D721Med (cell line): ENCODE measurements around the gene HK3.

Experiments
- DNase-seq: peaks from one replicate; pipeline ENCODE4 v3.0.0; 2011; ENCODE audit warnings: low spot score; ENCODE audit not compliant: insufficient read length
- FAIRE-seq: peaks from 2 replicates; lab custom pipeline; 2011; peaks lifted over from hg19 to GRCh38; lab: Jason Lieb, UNC
- TF ChIP-seq, protein P1 (sequence below): IDR thresholded peaks from 2 replicates; pipeline ENCODE4 v1.5.1; 2012; ENCODE audit warnings: mild to moderate bottlenecking, control low read depth; ENCODE audit not compliant: insufficient read depth; ENCODE audit errors: missing control alignments

Gene HK3

DNA sequence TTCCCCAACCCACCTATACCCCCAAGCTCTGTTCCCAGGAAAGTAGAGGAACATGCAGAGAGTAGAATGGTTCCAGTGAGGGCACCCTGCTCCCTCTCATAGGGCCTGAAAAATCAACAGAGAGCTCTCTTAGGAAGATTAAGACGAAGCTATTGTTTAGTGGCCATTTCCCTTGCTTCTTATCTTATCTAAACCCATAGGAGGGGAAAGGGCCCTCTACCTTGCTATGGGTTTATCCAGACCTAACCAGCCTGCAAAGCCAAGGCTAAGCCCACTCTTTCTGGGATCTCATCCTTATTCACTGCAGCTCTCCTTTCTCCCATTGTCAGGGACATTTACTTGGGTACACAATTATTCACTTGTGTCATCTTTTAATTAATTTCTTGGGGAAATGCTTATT is 39.3 kb upstream of the HK3 start:
- DNase-seq, result no peak

DNA sequence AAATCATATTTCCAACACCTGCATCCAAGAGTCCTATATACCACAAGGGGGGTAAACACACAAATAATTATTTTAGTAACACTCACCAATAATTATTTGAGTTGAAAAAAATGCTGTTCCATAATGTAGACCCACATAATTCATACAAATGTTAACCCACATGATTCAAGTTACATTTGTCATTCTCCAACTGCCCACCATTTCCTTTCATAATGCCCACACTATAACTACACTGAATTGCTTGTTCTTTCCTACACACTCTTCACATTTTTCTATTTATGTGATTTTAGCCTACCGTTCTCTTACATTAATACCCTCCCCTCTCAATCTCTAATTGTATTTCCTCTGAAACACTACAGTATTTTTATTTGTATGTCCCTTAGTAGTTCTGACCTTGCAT is 35.9 kb upstream of the HK3 start:
- FAIRE-seq (no peak), DNase-seq (no peak)
- TF ChIP-seq, protein P1, sequence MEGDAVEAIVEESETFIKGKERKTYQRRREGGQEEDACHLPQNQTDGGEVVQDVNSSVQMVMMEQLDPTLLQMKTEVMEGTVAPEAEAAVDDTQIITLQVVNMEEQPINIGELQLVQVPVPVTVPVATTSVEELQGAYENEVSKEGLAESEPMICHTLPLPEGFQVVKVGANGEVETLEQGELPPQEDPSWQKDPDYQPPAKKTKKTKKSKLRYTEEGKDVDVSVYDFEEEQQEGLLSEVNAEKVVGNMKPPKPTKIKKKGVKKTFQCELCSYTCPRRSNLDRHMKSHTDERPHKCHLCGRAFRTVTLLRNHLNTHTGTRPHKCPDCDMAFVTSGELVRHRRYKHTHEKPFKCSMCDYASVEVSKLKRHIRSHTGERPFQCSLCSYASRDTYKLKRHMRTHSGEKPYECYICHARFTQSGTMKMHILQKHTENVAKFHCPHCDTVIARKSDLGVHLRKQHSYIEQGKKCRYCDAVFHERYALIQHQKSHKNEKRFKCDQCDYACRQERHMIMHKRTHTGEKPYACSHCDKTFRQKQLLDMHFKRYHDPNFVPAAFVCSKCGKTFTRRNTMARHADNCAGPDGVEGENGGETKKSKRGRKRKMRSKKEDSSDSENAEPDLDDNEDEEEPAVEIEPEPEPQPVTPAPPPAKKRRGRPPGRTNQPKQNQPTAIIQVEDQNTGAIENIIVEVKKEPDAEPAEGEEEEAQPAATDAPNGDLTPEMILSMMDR, result no peak

More for the DNA sequence above, 39.3 kb upstream of the HK3 start:
- TF ChIP-seq, protein P1, result no peak
- no peak for FAIRE-seq

DNA sequence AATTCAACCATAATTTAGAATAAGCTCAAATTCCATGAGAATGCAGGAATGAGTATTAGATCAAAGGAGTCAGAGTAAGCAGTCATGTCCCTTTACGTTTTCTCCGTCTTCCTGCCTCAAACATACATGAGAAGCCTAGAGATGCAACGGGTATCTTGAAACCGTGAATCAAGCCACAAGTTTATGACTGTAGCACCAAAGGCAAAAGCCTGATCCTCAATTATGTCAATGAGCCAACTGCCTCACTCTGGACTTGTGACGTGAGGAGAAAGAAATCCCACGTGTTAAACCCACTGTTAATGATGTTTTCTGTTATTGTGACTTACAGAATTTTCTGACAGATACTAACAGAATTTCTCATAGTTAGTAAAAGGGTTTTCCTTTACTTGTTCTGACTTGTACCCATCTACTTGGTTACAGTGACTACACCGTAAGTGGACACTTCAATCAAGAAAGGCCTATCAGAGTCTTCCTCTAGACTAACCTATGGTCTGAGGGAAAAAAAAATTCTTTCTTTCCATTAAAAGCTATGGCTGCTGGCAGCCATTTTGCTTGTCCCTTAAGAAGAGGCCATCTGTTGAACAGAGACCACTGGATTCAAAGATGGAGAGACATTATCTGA is 35.3 kb upstream of the HK3 start:
- DNase-seq (no peak), FAIRE-seq (no peak)
- TF ChIP-seq, protein P1, result no peak

DNA sequence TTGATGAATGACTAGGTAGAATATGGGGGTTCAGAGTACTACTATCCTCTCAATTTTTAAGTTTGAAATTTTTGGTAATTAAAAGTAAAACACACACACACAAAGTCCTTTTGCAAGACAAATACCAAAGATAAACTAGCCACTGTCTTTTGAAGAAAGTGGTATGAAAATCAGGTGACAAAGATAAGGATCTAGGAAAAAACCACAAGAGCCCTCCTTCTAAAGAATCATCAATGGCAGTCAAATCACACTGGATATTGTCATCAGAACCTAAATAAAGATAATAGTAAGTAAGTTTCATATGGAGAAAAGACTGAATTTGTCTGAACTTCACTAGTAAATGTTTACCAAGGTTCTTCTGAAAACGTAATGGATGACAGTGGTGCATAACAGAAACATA is 30.5 kb upstream of the HK3 start:
- FAIRE-seq (no peak), DNase-seq (no peak)
- TF ChIP-seq, protein P1, result no peak

DNA sequence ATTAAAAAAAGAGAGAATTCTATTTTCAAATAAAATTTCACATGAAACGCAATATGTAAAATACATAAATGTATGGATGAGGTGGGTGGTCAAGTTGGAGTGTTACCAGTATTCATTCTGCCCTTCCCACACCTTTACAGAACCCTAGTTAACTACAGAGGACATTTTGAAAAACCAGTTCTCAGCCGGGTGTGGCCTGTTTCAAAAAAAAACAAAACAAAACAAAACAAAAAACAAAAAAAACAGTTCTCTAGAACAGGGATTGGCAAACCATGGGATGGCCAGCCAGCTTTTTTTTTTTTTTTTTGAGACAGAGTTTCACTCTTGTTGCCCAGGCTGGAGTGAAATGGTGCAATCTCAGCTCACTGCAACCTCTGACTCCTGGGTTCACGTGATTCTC is 28.4 kb upstream of the HK3 start:
- no peak for FAIRE-seq
- DNase-seq, result no peak
- TF ChIP-seq, protein P1, result no peak

DNA sequence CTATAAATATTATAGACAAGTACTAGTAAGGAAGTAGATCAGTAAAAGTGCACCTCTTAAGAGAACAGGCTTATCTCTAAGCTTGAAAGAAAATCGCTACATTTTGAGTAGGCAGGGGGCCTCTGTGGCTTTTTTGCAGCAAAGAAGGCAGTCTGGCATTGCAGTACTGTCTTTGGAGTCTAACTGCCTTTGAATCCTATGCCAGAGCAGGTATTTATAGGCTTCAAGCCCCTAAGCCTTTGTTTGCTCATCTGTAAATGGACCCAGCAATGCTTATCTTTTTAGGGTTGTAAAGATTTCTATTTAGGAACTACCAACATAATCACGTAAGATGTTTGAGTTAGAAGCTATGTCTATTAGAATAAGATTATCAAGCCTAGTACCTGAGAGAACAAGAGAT is 23.7 kb upstream of the HK3 start:
- TF ChIP-seq, protein P1, result no peak
- DNase-seq, result no peak
- FAIRE-seq, result no peak

DNA sequence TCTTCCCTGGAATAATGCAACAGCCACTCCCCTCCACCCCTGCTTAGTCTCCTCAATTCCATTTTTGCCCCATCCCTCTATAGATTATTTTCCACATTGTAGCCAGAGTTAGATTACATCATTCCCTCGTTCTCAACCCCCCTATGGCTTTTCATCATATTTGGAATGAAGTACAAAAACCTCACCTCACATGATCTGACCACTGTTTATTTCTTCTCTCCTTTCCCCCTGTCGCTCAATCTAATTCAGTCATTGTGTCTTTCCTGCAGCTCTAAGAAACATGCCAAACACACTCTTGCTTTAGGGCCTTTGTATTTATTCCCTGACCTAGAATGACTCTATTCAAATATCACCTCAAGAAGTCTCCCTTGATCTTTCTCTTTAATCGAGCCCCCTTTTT is 22.6 kb upstream of the HK3 start:
- no peak for FAIRE-seq
- TF ChIP-seq, protein P1, result no peak
- no peak for DNase-seq
